ENCODE results near the gene PAPOLA.

The PAPOLA gene

DNA sequence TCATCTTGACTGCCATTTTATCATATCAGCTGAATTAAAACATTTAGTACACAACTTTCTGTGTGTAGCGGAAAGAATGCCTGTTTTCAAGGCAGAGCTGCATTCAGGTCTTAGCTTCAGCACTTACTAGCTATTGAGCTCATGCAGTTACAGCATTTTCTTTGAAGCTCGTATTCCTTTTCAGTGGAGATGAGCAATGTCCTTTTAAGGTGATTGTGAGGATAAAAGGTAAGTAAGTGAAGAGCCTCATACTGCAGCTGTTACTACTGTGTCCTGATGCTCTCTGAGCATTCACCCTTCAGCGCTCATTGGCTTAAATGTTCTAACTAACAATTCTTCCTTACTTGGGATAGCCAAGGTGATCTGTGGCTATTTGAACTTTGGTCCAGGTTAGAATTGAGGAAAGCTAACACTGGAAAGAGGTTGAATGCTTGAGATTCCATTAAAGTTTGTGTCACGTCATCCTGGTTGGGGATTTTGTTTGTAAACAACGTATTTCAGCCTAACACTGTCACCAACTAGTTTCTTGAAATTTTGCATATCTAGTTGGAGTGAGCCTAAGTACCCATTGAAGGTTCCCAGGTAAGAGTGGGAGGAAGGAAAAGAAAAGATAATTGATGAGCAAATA is 71.4 kb downstream of the PAPOLA start:
- no peak overlapping the region for H3K4me3 ChIP-seq (ENCODE audit: low read depth, low read length)
- TF ChIP-seq, protein P1, sequence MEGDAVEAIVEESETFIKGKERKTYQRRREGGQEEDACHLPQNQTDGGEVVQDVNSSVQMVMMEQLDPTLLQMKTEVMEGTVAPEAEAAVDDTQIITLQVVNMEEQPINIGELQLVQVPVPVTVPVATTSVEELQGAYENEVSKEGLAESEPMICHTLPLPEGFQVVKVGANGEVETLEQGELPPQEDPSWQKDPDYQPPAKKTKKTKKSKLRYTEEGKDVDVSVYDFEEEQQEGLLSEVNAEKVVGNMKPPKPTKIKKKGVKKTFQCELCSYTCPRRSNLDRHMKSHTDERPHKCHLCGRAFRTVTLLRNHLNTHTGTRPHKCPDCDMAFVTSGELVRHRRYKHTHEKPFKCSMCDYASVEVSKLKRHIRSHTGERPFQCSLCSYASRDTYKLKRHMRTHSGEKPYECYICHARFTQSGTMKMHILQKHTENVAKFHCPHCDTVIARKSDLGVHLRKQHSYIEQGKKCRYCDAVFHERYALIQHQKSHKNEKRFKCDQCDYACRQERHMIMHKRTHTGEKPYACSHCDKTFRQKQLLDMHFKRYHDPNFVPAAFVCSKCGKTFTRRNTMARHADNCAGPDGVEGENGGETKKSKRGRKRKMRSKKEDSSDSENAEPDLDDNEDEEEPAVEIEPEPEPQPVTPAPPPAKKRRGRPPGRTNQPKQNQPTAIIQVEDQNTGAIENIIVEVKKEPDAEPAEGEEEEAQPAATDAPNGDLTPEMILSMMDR (IDR thresholded peaks at IDR 0.05; ENCODE audit: insufficient read depth, low read depth, low read length, missing control alignments): no peak
- no peak for DNase-seq (ENCODE audit: low read depth)

DNA sequence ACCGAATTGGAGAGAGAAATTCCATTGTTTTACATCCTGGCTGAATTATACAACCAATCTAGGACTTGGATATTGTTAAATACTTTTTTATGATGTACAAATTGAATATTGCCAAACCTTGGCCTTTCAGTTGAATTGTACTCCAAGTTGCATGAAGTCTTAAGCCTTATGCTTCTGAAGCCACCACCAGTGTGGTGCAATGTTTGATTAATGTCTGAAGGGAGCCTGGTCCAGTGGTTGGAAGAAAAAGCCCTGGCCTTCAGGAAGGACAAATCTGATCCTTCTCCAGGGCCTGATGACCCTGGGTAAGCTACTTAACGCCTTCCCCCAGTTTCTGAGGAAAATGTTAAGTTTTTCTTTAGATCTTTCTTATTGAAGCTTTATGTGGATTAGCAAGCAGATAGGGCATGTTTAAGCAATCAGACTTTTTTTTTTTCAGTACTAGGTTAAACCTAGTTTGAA is 72.0 kb downstream of the PAPOLA start:
- no peak overlapping the region for H3K4me3 ChIP-seq (ENCODE audit: low read depth, low read length)
- TF ChIP-seq, protein P1 (IDR thresholded peaks at IDR 0.05; ENCODE audit: insufficient read depth, low read depth, low read length, missing control alignments): no peak
- no peak for DNase-seq (ENCODE audit: low read depth)

DNA sequence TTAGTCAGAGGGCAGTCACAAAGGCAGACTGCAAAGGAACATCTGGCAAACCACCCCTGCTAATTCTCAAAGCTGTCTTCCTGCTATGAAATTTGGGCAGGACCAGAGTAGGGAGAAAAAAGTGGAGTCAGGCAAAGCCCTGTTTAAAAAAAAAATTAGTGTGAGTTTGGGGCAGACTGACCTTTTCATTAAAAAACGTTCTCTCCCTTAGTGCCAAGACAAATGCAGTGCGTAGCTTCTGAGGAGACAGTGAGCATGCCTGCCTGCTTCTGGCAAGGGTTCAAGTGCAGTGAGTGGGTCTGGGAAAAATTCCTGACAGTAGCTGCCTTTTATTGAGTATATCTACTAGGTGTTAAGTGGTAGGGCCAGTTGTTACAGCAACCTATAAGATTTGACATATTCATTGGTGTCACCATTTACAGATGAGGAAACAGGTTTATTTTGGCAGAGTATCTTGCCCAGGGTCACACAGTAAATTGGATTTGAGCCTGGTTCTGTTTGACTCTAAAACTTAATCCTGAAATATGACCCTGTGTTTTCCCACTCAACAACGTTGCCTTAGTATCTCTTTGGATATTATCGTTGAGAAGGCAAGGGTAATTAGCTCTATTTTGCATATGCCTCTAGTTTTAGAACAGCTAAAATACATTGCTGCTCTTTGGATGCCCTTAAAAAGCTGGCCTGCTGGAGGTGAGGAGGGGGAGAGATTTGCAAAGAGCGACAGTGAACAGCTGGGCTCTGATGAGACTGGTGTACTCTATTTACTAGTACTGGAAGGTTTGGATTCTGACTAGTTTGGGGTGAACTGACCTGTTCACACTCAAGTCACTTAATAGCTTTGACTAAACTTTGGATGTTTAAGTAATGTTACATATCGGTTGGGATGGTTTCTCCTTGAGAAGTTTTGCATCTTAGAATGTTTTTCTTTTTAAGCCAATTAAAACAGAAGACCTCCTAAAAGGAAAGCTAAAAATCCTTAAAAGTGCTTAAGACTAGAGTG is 72.8 kb downstream of the PAPOLA start:
- no peak overlapping the region for H3K4me3 ChIP-seq (ENCODE audit: low read depth, low read length)
- TF ChIP-seq, protein P1 (IDR thresholded peaks at IDR 0.05; ENCODE audit: insufficient read depth, low read depth, low read length, missing control alignments): no peak
- DNase-seq (ENCODE audit: low read depth): no peak

DNA sequence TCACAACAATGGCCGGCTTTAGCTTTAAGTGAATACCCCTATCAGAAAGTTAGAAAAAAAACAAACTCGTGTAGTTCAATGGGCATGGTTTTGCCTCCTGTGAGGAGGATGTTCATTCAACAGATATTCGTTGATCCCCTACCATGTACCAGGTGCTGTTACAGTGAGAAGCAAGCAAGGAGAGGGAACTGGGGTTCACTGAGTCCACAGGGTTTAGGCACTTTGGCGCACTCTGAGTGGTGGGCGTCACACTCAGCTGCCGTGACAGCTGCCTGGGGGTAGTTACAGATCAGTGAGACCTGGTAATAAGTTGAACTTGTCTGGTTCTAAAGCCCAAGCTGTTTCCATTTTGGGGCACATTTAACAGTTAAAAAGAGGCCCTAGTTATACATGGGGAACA is 74.2 kb downstream of the PAPOLA start:
- no peak overlapping the region for H3K4me3 ChIP-seq (ENCODE audit: low read depth, low read length)
- DNase-seq (ENCODE audit: low read depth): no peak
- TF ChIP-seq, protein P1 (IDR thresholded peaks at IDR 0.05; ENCODE audit: insufficient read depth, low read depth, low read length, missing control alignments): no peak

DNA sequence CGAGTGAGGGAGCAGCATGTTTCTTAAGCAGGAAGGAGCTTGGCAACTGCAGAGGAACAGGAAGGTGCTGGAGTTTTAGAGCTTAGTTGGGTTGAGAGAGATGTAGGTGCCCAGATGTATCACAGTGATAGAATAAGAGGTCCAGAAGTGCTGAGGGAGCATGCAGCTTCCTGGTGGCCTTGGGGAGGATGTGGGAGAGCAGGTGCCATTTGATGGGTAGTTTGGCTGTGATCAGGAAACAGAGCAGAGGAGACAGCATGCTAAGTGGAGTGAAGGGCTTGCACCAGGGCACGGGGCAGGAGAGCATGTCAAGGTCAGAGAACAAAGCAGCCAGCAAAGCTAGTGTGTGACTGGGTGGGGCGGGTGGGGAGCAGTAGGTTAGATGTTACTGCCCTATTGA is 74.8 kb downstream of the PAPOLA start:
- TF ChIP-seq, protein P1 (IDR thresholded peaks at IDR 0.05; ENCODE audit: insufficient read depth, low read depth, low read length, missing control alignments): no peak
- H3K4me3 ChIP-seq (ENCODE audit: low read depth, low read length): no peak overlapping the region
- no peak for DNase-seq (ENCODE audit: low read depth)

DNA sequence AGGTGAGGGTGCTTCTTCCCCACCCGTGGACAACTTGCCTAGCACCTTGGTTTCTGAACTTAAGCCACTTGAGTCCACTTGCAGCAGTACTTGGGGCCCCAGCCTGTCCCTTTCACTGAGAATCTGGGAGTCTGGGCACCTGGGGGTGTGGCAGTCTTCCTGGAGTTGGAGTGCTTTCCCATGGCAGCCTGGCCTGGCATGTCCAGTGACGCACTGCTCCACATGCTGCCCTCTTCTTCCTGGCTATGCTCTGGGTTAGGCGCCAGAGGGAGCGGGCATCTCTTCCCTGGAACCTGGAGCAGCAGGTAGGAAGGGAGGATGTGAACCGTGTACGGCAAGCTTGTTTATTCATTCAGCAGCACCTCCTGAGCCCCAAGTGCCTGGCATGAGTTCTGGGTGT is 76.4 kb downstream of the PAPOLA start:
- DNase-seq (ENCODE audit: low read depth): no peak
- H3K4me3 ChIP-seq (ENCODE audit: low read depth, low read length): no peak overlapping the region
- TF ChIP-seq, protein P1 (IDR thresholded peaks at IDR 0.05; ENCODE audit: insufficient read depth, low read depth, low read length, missing control alignments): no peak

Data from GM12865 (cell line).